A549 (cell line): ENCODE results near the gene SIK3. TPM values are rescaled to one million over a fixed set of nuclear protein-coding genes. Genes with fewer than 3 reads are reported as not detected.

Experiments used
- ATAC-seq, 2 experiments: fragments of 200-7000 bp in 1 of 2; fragments of >200 bp in 1 of 2; cut with Nextera tagmentation in 1 of 2; cut with Tn5 transposase in 1 of 2; 3 replicates each; pipeline versions ENCODE4 v1.8.0 to v1.9.1; 2018 to 2020; ENCODE audit warnings: mild to moderate bottlenecking in 1 of 2, moderate library complexity in 1 of 2
- CTCF ChIA-PET: fragments of 300-600 bp; sonication (Branson Sonifier 250); formaldehyde crosslinking; extraction: SDS; loops from one replicate; lab custom pipeline; 2021; ENCODE audit warnings: antibody characterized with exemption, inconsistent platforms; lab: Yijun Ruan, JAX
- POLR2A ChIA-PET: fragments of 350-600 bp; formaldehyde crosslinking; extraction: SDS; loops from one replicate; lab custom pipeline; 2021; ENCODE audit warnings: antibody characterized with exemption, inconsistent platforms; lab: Yijun Ruan, JAX
- DNase-seq, 2 experiments: peaks; one replicate each; pipeline versions ENCODE4 v3.0.0 to v3.0.0-alpha.2; 2011 to 2016; ENCODE audit warnings: low read depth in 1 of 2, low spot score in 1 of 2
- FAIRE-seq: peaks from 2 replicates; lab custom pipeline; 2011; peaks lifted over from hg19 to GRCh38; lab: Jason Lieb, UNC
- H3K27ac ChIP-seq, 2 experiments: fragments of >200 bp; sonication (Bioruptor Twin); formaldehyde crosslinking; 3 replicates each; pipeline ENCODE4 v1.5.1; 2016 to 2017
- H3K4me1 ChIP-seq: fragments of >200 bp; sonication (Bioruptor Twin); formaldehyde crosslinking; 3 replicates; pipeline ENCODE4 v1.6.1; 2016
- H3K4me2 ChIP-seq: fragments of >200 bp; sonication (Bioruptor Twin); formaldehyde crosslinking; 3 replicates; pipeline ENCODE4 v1.6.1; 2016
- H3K4me3 ChIP-seq: fragments of >200 bp; sonication (Bioruptor Twin); formaldehyde crosslinking; 3 replicates; pipeline ENCODE4 v1.5.1; 2016
- H3K9me3 ChIP-seq: fragments of >200 bp; sonication (Bioruptor Twin); formaldehyde crosslinking; 3 replicates; pipeline ENCODE4 v1.6.1; 2016
- BCL3 ChIP-seq: fragments of >200 bp; sonication (Bioruptor Twin); formaldehyde crosslinking; IDR thresholded peaks from 3 replicates; pipeline ENCODE4 v1.6.1; 2016
- BHLHE40 ChIP-seq: IDR thresholded peaks from 2 replicates; pipeline ENCODE4 v1.6.1; 2012; ENCODE audit warnings: low read depth, low read length, inconsistent platforms
- CBX2 ChIP-seq: fragments of 200-600 bp; sonication (generic); IDR thresholded peaks from 2 replicates; pipeline ENCODE4 v1.6.1; 2016; ENCODE audit warnings: low read depth, mild to moderate bottlenecking, borderline replicate concordance
- CHD2 ChIP-seq: fragments of 150-350 bp; IDR thresholded peaks from 2 replicates; pipeline ENCODE4 v1.6.1; 2014; ENCODE audit warnings: low read length; ENCODE audit not compliant: partially characterized antibody
- CHD4 ChIP-seq: fragments of 200-600 bp; sonication (generic); IDR thresholded peaks from 2 replicates; pipeline ENCODE4 v1.6.1; 2016; ENCODE audit warnings: antibody characterized with exemption, mild to moderate bottlenecking, borderline replicate concordance
- EP300 ChIP-seq, 2 experiments: fragments of >200 bp; sonication (Bioruptor Twin); formaldehyde crosslinking; IDR thresholded peaks; 2 replicates in 1 of 2; 3 replicates in 1 of 2; pipeline ENCODE4 v1.6.1; 2016 to 2017
- GATA3 ChIP-seq: IDR thresholded peaks from 2 replicates; pipeline ENCODE4 v1.6.1; 2012; ENCODE audit warnings: borderline replicate concordance
- HES2 ChIP-seq: fragments of >200 bp; sonication (Bioruptor Twin); formaldehyde crosslinking; IDR thresholded peaks from 2 replicates; pipeline ENCODE4 v1.6.1; 2016
- JUN ChIP-seq, 2 experiments: fragments of >200 bp; sonication (Bioruptor Twin); formaldehyde crosslinking; IDR thresholded peaks; 2 replicates in 1 of 2; 3 replicates in 1 of 2; pipeline ENCODE4 v1.6.1; 2016 to 2017
- JUNB ChIP-seq: fragments of >200 bp; sonication (Bioruptor Twin); formaldehyde crosslinking; IDR thresholded peaks from 2 replicates; pipeline ENCODE4 v1.6.1; 2016
- MAFK ChIP-seq: fragments of 450-650 bp; IDR thresholded peaks from 2 replicates; pipeline ENCODE4 v1.6.1; 2014; ENCODE audit not compliant: partially characterized antibody
- MAX ChIP-seq: IDR thresholded peaks from 2 replicates; pipeline ENCODE4 v1.6.1; 2012
- MAZ ChIP-seq: fragments of 150-350 bp; IDR thresholded peaks from 2 replicates; pipeline ENCODE4 v1.6.1; 2014; ENCODE audit warnings: antibody characterized with exemption, low read depth, low read length, borderline replicate concordance
- MYC ChIP-seq: IDR thresholded peaks from 2 replicates; pipeline ENCODE4 v1.6.1; 2012; ENCODE audit warnings: mild to moderate bottlenecking, inconsistent platforms, low read length, improper control_type of control experiment, borderline replicate concordance
- PBX3 ChIP-seq: IDR thresholded peaks from 2 replicates; pipeline ENCODE4 v1.6.1; 2012
- RAD21 ChIP-seq, 2 experiments: fragments of >200 bp in 1 of 2; sonication (Bioruptor Twin) in 1 of 2; formaldehyde crosslinking in 1 of 2; IDR thresholded peaks in 1 of 2; conservative IDR thresholded peaks in 1 of 2; 2 replicates in 1 of 2; 3 replicates in 1 of 2; pipeline ENCODE4 v1.6.1; 2012 to 2018; ENCODE audit warnings: inconsistent platforms in 1 of 2
- RARB ChIP-seq: fragments of 250-450 bp; sonication (Bioruptor Pico); IDR thresholded peaks from 2 replicates; pipeline ENCODE4 v1.8.0; 2021; ENCODE audit warnings: mild to moderate bottlenecking, moderate library complexity
- RFX5 ChIP-seq: fragments of 450-650 bp; IDR thresholded peaks from 2 replicates; pipeline ENCODE4 v1.7.1; 2014; ENCODE audit warnings: antibody characterized with exemption, mild to moderate bottlenecking, moderate library complexity
- SREBF2 ChIP-seq: fragments of 450-650 bp; IDR thresholded peaks from 2 replicates; pipeline ENCODE4 v1.6.1; 2014; ENCODE audit warnings: mild to moderate bottlenecking, moderate library complexity
- ZC3H11A ChIP-seq: fragments of 450-650 bp; IDR thresholded peaks from 2 replicates; pipeline ENCODE4 v1.6.1; 2014; ENCODE audit warnings: antibody characterized with exemption, mild to moderate bottlenecking
- ZNF302 ChIP-seq: fragments of 250-450 bp; sonication (Bioruptor Pico); IDR thresholded peaks from 2 replicates; pipeline ENCODE4 v1.9.0; 2021; ENCODE audit warnings: inconsistent platforms, mild to moderate bottlenecking, moderate library complexity
- WGBS: methylation state at CpG from one replicate; pipeline ENCODE4 v1.1.6; 2017; ENCODE audit errors: missing lambda C conversion rate; 5-methylcytosine and 5-hydroxymethylcytosine counted together
- polyA plus RNA-seq, 4 experiments: library from polyadenylated mRNA; depleted of rRNA in 3 of 4; stranded (reverse); fragments of >200 nt; fragmentation: RNase III in 1 of 4; extraction: RNeasy Plus Mini Kit Qiagen cat#74134 plus additional on column Dnase treatment in 1 of 4; gene quantifications; 2 replicates in 3 of 4; 3 replicates in 1 of 4; pipeline ENCODE4 v1.2.3, GENCODE V29; 2011 to 2017

SIK3 gene
- polyA plus RNA-seq, 2 of the 4 experiments (the other 2 are of a cell fraction), result 8.2 to 9.0 TPM

- Histone ChIP-seq H3K4me3 (no peak overlapping the region), H3K27ac (no peak overlapping the region), H3K9me3 (no peaks in the 10 kb centered on the region), H3K4me1 (0 out of 3 replicates have a peak, but pooled peaks cover under 1% of the 10 kb centered on the region)
- 88% methylated on average over 10 of the region's 17 CpGs for WGBS
- ATAC-seq, result no peak
- no peak for TF ChIP-seq RAD21 (conservative IDR thresholded peaks at IDR 0.05 in 1 of 2, IDR thresholded peaks at IDR 0.05 in 1 of 2)
- TF ChIP-seq CBX2, result no peak
- TF ChIP-seq, all 56 proteins: peak for 0
- no peak for DNase-seq
- POLR2A ChIA-PET, result no interaction called here
- H3K4me2 ChIP-seq, result no peak overlapping the region
- no peak for FAIRE-seq
- CTCF ChIA-PET, result interaction anchor here (1.0 to 2.2 kb wide), 2 partner anchors 39 to 276 kb away, joined by 3 to 4 read pairs; partner anchors contain the start of gene APOA5
These were observed 267.9 kb downstream of the SIK3 start for GRCh38 chr11:116830184-116830912.

- TF ChIP-seq MAX (no peak), ZC3H11A (no peak), BCL3 (no peak), HES2 (no peak), MAZ (no peak), RFX5 (no peak), CBX2 (no peak), SREBF2 (no peak), PBX3 (no peak), RARB (CRISPR knock-in tag) (no peak), ZNF302 (CRISPR knock-in tag) (no peak), MAFK (no peak)
- TF ChIP-seq, all 56 proteins: peak for 0
- H3K9me3 ChIP-seq, result no peaks in the 10 kb centered on the region
- no peak within 1 kb of the TSS for H3K4me3 ChIP-seq
- H3K27ac ChIP-seq, result no peak within 1 kb of the TSS
- no peaks in the 10 kb centered on the region for H3K4me1 ChIP-seq
- FAIRE-seq, result no peak
- 47% methylated on average over 2 of the region's 9 CpGs for WGBS
- H3K4me2 ChIP-seq, result no peak within 1 kb of the TSS
- ChIA-PET POLR2A (no interaction called here), CTCF (interaction anchor here (0.5 to 2.2 kb wide), 3 partner anchors 38 to 314 kb away, joined by 3 to 4 read pairs (median 3); partner anchors contain the start of gene APOA5)
- no peak; a peak in 1 of 6 replicates for ATAC-seq
- no peak for DNase-seq
These were observed 268.6 kb downstream of the SIK3 start, which contains the start of gene APOC3 for GRCh38 chr11:116829525-116830183. TSS of gene APOC3 (plus strand) at chr11:116829907. CDS start at chr11:116830583, 676 bp downstream.

- ATAC-seq, result no peak
- no peak overlapping the region for H3K4me3 ChIP-seq
These were observed 269.4 kb downstream of the SIK3 start for GRCh38 chr11:116828632-116829524.

More at GRCh38 chr11:116828632-116829524, 269.4 kb downstream of the SIK3 start:
- no peaks in the 10 kb centered on the region for H3K4me1 ChIP-seq
- no peak overlapping the region for H3K27ac ChIP-seq
- ChIA-PET POLR2A (no interaction called here), CTCF (interaction anchor here (0.5 to 2.2 kb wide), 3 partner anchors 24 to 315 kb away, joined by 3 to 4 read pairs (median 3); partner anchors contain the start of gene APOA5)
- H3K4me2 ChIP-seq, result no peak overlapping the region
- DNase-seq (no peak), FAIRE-seq (no peak)
- no peaks in the 10 kb centered on the region for H3K9me3 ChIP-seq
- WGBS, result 86% methylated on average over 9 of the region's 16 CpGs
- TF ChIP-seq CHD4 (no peak), JUNB (no peak), SREBF2 (no peak), GATA3 (no peak), CHD2 (no peak), BHLHE40 (no peak), ZNF302 (CRISPR knock-in tag) (no peak), JUN (IDR thresholded peaks at IDR 0.05) (no peak), MYC (no peak), EP300 (IDR thresholded peaks at IDR 0.05) (no peak)
